Retina (tissue), 1 donor: ENCODE measurements around the gene GPS1.

Source experiments
- DNase-seq: peaks from one replicate; pipeline ENCODE4 v3.0.0-alpha.2; 2016

GPS1 gene

DNA sequence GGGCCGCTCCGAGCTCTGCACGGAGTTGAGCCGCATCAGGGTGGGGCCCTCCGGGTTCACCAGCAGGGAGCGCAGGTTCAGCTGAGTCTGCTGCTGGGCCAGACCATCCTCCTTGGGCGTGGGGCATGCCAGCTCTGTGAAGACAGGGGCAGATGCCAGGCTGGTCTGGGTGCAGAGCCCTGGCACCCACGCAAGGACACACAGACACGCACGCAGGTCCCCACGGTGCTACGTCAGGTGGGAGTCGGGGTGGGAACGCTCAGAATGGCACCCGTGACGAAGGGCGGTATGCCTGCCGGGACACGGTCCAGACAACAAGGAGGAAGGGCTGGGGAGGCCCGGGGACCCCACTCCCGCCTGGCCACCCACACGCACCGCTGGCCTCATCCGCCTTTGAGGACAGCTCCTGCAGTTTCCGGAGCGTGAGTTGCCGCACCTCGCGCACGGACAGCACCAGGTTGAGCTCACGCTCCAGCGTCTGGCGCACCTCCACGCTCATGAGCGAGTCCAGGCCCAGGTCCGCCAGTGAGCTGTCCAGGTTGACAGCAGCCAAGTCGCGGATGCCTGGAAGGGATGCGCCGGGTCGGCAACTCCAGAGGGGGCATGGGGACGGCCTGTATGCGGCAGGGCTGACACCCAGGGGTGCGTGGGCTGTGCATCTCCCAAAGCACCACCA, 29.2 kb downstream of the GPS1 start:
- DNase-seq = no peak

DNA sequence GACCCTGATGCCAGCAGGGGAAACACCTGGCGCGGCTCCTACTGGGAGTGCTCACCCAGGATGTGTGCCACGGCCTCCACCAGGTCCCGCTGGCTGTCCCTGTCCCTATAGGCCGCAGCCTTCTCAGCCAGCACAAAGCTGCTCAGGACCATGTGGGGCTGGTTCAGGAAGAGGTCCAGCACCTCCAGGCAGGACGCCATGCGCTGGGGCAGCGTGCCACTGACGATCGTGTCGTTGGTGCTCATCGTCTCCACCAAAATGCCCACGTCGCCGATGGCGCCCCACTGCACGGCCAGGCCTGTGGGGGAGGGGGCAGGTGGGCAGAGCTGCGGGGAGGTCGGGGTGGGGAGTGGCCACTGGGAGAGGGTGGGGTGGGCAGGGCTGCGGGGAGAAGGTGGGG, 29.8 kb downstream of the GPS1 start:
- no peak for DNase-seq

DNA sequence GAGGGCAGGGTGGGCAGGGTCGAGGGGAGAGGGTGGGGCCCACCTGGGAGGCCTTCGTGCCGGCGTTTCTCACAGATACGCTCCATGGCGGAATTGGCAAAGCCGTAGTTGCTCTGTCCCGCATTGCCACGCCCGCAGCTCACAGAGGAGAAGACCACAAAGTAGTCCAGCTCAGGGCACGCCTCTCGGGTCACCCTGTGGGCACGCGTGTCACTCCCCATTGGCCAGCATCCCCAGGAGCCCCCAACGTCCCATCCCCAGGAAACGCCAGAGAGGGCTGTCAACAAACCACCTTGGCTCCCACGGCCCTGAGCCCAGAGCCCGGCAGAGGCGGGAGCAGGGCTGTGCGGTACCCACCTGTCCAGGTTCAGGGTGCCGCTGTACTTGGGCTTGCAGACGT, 30.3 kb downstream of the GPS1 start:
- no peak for DNase-seq

DNA sequence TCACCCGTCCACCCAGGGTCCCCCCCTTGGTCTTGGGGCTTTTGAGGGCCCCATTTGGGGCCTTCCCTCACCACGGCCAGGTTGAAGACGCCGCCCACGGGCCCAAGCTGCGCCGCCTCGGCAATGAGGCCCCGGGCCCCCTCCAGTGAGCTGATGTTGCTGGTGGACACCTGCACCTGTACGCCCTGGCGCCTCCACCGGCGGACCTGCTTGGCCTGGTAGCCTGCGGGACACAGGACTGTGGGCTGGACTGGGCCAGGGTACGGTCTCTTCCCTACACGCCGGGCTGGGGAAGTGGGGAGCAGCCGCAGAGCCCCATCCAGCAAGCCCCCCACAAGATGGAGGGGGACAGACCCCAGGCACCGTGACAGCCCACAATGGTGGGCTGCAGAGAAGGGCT, 30.8 kb downstream of the GPS1 start:
- DNase-seq = no peak

DNA sequence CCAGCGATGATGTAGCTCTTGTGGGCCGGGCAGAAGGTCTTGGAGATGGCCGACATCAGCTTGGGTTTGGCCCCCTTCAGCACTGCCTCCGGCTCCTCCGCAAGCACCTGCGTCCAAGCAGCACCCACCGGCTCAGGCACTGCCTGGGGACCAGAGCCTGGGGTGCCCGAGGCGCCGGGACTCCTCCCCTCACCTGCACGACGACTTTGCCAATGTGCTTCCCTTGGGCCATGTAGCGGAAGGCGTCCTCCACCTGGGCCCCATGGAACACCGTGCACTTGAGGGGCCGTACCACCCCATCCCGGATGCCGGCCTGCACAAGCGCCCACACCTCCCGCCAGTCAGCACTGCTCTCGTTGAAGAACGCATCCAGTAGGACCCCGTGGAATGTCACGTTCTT, 31.3 kb downstream of the GPS1 start:
- no peak for DNase-seq

DNA sequence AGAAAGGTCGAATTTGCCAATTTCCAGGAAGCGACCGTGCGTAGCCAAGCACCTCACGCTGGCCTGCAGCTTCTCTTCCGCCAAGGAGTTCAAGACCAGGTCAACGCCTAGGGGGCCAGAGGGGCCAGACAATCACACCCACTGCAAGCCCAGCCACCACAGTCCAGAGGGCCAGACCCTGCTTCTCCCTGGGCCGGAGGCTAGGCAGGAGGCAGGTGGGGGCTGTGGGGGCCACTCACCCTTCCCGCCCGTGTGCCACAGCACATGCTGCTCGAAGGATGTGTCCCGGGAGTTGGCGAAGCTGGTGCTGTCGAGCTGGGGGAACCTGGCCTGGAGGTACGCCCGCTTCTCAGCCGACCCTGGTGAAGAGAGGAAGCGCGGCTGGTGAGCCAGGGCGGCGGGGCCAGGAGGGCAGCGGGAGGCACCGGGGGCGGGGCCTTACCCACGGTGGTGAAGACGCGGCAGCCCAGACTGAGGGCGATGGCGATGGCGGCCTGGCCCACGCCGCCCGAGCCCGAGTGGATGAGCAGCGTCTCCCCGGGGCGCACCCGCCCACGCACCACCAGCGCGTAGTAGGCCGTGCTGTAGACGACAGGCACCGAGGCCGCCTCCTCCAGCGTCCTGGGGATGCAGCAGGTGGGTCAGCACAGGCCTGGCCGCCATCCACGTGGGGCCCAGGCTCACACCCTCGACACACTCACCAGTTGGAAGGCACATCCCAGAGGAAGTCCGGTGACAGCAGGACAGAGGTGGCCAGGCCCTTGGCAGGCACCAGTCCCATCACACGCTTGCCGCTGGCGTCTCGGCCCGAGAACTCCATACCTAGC, 32.0 kb downstream of the GPS1 start:
- no peak for DNase-seq

DNA sequence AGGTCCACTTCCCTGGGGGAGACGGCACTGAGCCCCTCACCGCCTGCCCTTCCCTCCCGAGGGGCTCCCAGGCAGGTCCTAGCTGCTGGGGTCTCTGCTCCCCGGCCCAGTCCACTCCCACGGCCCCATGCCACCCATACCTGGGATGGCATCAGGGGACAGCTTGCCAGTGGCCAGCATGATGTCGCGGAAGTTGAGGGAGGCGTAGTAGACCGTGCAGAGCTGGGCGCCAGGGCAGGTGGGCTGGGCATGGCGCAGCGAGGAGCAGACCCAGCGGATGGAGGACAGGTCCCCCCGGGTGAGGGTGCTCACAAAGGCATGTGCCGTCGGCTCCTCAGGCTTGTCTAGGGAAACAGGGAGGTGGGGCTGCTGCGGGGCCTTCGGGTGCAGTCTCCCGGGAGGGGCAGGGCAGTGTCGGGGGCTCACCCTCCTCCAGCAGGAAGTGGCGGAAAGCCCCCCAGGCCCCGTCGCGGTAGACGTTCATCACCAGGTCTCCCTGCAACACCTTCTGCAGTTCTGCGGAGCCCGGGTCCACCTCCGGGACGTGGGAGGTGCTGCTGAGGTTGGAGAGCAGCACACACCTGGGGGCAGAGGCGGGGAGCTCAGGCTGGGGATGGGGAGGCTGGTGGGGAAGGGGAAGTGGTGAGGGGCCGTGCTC, 32.8 kb downstream of the GPS1 start:
- no peak for DNase-seq

DNA sequence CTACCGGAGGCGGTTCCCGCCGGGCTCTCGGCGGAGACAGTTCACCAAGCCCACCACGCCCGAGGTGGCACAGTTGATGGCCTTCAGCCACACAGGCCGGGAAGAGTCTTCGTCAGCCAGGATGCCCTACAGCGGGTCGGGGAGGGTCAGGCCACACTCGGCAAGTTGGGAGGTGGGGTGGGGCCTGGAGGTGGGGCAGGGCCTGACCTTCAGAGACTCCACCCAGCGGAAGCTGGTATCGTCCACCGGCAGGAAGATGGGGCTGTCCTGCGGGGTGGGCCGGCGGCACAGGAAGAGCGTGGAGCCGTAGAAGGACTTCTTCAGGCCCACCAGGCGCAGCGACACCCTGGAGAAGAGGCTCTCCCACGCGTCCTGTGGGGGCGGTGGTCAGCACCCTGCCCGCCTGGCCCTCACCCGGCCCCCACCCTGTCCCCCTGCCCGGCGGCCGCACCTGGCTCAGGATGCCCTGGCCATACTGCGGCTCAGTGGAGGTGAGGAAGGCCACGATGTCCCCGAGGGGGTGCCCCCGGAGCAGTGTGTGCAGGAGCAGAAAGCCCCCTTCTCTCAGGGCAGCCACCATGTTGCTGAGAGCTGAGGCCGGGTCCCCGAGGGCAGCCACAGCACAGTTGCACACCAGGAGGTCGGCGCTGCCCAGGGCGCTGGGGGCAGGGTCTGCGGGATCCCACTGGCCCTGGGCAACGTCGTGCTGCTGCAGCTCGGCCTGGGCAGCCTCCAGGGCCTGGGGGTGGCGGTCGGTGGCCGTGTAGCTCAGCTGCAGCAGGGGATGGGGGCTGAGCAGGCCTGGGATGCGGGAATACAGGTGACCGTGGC, 33.5 kb downstream of the GPS1 start:
- no peak for DNase-seq

DNA sequence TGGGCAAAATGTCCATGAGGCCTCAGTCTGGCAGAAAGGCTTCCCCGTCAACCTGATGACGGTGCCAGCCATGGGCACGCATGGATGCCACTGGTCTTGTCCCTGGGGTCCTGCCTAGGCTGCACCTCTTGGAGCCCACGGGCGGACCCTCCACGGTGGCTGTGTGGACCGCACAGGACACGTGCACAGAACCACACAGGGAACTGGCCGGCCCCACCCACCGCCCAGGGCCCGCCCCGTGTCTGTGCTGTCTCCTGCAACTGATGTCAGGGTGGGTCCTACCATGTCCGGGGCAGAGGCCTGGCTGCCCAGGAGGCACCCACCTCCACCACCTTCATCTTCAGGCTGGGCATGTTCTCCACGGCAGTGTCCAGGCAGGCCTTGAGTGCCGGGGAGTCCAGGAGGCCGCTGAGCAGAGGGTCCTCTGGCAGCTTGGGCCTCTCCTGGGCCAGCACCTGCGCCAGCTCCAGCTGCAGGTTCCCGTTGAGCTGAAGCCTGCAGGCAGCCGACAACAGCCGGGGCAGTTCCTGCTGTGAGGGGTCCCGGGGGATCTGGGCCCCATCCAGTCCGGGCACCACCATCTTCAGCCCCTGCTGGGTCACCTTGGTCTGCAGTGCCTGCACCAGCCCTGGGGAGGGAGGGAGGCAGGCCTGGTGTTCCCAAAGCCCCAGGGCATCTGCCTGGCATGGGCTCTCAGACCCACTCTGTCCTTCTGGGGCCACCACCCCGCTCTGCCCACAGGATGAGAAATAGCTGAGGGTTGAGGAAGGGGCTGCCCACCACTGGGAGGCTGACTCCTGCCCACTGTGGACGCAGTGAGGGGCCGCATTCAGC, 34.5 kb downstream of the GPS1 start:
- DNase-seq = no peak

DNA sequence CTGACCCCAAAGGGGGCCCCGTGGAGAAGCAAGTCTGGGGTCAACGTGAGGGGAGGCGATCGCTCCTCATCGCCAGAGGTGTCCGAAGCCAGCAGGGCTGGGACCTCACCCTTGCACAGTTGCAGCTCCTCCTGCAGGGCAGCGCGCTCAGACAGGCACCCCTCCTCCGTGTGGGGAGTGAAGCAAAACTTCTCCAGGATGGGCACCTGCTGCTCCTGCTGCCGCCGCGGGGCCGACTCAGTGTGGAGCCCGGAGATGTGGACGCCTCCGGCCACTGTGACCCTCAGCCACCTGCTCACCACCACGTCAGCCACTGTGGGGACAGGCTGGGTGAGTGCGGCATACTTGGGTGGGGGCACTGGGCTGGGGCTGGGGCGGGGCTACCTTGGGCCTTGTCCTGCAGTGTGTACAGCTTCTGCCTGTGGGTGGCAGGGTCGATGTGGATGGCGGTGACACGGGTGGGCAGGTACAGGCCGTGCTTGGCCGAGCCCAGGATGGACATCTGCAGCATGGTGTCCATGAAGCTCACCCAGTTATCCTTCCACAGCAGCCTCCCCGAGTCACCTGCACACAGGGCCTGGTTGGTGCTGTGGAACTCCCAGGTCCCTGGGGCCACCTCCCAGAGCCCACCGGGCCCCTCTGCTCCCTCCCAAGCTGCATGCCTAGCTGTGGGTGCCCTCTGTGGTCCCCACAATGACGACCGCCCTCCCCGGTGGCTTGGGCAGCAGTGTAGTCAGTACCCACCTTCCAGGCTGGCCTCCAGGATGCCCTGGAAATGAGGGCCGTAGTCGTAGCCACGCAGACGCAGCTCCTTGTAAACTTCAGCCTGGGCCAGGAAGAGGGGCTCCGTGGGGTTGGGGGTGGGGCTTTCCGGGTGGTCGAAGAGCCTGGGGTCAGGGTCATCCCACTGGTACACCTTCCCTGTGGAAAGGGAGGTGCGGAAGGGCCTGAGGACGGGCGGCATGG, 35.5 kb downstream of the GPS1 start:
- no peak for DNase-seq

DNA sequence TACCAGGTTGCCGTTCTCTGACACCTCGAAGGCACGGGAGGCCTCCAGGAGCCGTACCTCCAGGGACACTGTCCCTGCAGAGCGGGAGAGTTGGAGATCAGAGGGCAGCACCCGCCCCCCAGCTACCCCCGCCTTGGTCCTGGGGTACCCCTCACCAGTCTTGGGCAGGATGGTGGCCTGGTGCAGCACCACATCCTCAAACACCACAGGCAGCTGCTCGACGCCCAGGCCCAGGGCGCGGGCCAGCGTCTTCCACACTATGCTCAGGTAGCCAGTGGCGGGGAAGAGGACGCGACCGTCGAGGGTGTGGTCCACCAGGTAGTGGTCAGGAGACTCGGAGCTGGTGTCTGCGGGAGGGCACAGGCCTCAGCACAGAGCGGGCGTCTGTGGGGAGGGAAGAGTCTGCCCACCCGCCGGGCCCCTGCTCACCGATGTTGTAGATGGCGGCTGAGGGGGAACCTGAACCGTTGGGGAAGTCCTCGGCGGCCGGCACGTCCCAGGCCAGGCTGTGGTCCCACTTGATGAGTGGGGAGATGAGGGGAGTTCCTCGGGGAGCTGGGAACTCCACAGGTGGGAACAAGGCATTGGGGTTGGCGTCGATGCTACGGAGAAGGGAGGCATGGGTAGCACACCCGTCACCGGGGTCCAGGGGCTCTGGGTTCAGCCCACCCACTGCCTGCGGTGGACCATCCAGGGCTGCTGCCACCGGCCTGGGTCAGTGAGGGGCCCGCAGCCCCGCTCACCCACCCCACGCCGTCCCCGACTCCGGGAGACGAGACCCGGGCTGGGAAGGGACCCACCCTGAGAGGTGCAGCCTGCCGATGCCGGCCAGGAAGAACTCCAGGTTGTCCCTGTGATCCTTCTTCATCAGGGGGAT, 36.5 kb downstream of the GPS1 start:
- no peak for DNase-seq

DNA sequence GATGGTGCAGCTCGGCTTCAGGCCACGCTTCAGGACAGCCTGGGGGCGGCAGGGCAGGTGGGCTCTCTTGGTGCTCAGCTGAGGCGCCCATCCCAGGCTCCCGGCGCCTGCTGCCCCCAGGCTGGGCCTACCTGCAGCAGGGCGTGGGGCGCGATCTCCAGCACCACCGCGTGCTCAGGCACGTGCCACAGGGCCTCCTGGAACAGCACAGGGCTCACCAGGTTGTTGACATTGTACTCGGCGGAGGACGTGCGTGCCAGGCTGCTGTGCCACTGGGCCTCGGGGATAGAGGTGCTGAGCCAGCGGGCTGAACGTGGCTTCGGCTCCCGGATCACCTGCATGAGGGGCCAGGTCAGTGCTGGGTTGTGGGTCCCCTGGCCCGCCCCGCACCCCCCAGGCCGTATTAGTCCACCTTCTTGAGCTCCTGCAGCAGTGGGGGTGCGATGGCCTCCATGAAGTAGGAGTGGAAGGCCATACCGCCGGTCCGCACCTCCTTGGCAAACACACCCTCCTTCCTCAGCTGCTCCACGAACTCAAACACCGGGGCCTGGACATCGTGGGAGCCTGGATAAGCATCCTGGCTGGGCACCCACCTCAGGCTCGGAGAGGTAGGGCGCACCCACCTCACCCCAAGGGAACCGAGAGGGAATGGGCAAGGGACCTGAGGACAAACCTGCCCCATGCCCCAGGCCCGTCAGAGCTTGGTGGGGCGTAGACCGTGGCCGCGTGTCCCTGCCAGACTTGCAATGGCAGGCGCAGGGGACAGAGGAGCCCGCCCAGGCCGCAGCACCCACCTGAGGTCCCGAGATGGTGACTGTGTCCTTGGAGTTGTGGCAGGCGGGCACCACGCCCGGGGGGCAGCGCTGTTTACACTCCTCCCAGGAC, 37.4 kb downstream of the GPS1 start:
- DNase-seq = no peak

DNA sequence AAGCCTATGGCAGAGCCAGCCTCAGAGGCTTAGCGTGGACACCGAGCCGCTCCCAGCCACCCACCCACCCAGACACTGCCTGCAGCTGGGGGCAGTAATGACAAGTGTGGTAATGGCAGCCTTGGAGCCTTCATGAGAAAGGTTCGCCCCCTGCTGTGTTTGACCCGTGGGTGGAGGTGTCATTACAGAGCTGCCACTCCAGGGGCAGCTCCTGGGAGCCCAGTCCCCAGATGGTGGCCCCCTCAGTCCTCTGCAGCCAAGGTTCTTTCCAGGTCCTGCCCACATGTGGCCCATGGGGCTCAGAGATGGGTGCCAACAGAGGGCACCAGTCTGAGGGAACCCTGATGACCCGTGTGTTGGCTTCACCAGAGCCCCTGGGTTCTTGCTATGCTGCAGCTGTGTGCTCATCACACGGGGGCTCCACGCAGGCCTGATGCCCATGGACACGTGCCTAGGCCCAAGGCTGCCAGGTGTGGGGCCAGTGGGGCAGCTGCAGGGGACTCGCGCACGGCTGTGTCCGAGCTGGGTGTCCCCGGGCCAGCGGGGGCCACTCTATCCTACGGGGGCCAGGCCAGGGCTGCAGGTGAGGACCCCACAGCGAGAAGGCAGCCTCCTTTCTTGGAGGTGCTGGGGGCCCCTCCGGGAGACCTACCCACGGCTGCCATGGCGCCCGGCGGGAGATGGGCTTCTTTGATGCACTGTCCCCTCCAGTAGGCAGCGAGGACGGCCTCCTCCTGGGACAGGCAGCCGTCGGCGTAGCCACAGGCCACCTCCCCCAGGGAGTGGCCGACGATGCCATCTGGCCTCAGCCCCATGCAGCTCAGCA, 38.2 kb downstream of the GPS1 start:
- DNase-seq = no peak

DNA sequence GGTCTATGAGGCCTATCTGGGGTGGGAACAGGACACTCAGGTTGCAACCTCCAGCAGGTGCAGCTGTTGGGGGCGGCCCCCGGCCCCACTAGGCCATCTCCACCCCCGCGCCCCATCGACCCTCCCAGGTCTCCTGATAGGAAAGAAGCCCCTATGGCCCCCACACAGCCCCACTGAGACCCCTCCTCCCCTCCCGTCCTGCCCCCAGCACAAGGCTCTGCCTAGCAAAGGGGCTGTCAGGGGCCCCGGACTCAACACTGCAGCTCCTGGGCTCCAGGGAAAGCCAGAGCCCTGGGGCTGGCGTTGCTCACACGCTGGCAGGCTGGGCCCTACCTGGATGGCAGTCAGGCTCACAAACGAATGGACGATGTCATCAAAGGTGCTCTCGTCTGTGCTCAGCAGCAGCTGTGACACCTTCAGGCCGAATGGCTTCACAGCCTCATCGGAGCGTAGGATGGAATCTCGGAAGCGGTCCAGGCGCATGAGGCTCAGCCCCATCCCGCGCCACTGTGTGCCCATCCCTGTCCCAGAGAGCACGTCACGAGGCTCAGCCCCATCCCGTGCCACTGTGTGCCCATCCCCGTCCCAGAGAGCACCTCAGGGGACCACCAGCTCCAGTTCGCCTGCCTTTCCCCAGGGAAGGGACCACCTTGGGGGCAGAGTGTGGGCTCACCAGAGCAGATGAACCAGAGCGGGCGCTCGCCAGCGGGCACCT, 39.0 kb downstream of the GPS1 start:
- no peak for DNase-seq

DNA sequence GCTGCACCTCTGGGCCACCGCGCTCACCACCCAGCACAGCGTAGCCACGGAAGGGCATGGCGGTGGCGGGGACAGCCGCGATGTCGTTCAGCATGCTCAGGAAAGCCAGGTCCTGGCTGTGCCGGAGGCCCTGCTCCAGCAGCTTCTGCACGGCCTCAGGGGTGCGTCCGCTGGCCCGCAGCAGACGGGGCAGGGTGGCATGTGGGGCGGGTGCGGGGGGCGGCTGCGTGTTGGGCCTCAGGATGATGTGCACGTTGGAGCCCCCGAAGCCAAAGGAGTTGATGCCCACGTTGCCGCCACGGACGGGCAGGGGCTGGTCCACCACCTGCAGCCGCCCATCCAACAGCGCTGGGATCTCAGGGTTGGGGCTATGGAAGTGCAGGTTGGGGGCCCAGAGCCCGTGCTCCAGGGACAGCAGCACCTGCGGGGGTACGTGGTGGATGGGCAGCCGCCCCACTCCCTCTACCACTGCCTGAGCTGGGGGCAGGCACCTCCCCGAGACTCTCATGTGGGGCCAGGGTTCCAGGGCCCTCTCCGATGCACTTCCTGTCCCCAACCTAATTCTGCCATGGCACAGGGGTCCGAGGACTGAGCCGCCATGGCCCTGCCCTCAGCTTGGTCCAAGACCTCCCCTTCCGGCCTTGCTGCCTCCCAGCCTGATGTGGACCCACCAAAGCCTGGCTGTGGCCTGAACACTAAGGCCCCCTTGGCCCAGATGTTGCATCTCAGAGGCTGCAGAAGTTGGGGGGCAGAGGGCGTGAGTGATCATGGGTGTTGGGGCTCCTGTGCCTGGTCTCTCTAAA, 39.8 kb downstream of the GPS1 start:
- no peak for DNase-seq

DNA sequence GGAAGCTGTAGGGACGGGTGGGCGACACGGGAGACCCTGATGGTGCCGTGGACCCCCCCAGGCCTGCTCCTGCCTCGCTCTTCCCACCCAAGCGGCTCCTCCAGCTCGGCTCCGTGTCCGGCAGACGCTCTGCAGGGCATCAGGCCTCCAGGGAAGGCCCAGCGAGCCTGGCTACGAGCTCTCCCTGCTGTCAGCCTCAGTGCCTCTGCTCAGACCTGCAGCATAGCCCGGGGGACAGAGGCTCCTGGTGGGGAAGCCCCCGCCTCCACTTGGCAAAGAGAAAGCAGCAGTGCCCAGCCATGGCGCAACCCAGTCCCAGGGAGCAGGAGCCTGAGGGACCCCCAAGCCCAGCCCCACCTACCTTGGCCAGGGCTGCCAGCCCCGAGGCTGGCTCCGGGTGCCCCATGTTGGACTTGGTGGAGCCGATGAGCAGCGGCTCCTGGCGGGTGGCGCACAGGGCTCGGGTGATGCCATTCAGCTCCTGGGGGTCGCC, 40.4 kb downstream of the GPS1 start:
- no peak for DNase-seq
